ENCODE results near the gene CDH5. TPM values are rescaled to one million over a fixed set of nuclear protein-coding genes. Genes with fewer than 3 reads are reported as not detected.

The CDH5 gene
- total RNA-seq, 6 experiments from 2014 or later: 9.0 to 25.7 (median 15.4) TPM

GRCh38 chr16:66437391-66437945 is 71.0 kb downstream of the CDH5 start:
- Histone ChIP-seq H3K9me3 (no peaks in the 10 kb centered on the region), H3K4me1 (no peaks in the 10 kb centered on the region), H3K36me3 (no peaks in the 10 kb centered on the region), H3K4me3 (no peak overlapping the region), H3K27me3 (no peaks in the 10 kb centered on the region), H3K27ac (no peak overlapping the region)
- DNase-seq (no peak), ATAC-seq (no peak)
- intact Hi-C loops (cut with DNase I): no loop called here
- no peak for TF ChIP-seq CTCF (IDR thresholded peaks at IDR 0.05)
- no peak for TF ChIP-seq POLR2A (IDR thresholded peaks at IDR 0.05)
- WGBS (ENCODE audit: insufficient coverage, low coverage, low lambda C conversion rate, missing lambda C conversion rate): 56% methylated on average over 6 of the region's 15 CpGs

GRCh38 chr16:66438536-66438935 is 72.0 kb downstream of the CDH5 start:
- DNase-seq (no peak), ATAC-seq (no peak)
- no peaks in the 10 kb centered on the region for H3K36me3 ChIP-seq
- H3K27me3 ChIP-seq: no peaks in the 10 kb centered on the region
- H3K4me1 ChIP-seq: no peaks in the 10 kb centered on the region
- no peaks in the 10 kb centered on the region for H3K9me3 ChIP-seq
- TF ChIP-seq POLR2A (IDR thresholded peaks at IDR 0.05) (no peak), CTCF (IDR thresholded peaks at IDR 0.05) (no peak)
- intact Hi-C loops (cut with DNase I): no loop called here
- no peak overlapping the region for H3K27ac ChIP-seq
- H3K4me3 ChIP-seq: no peak overlapping the region
- 82% methylated on average over 3 of the region's 8 CpGs for WGBS (ENCODE audit: insufficient coverage, low coverage, low lambda C conversion rate, missing lambda C conversion rate)

GRCh38 chr16:66439051-66439730 is 72.7 kb downstream of the CDH5 start:
- no peaks in the 10 kb centered on the region for H3K4me1 ChIP-seq
- H3K4me3 ChIP-seq: no peak overlapping the region
- no peaks in the 10 kb centered on the region for H3K27me3 ChIP-seq
- TF ChIP-seq POLR2A (IDR thresholded peaks at IDR 0.05) (no peak), CTCF (IDR thresholded peaks at IDR 0.05) (no peak)
- no peaks in the 10 kb centered on the region for H3K36me3 ChIP-seq
- intact Hi-C loops (cut with DNase I): no loop called here
- no peak for DNase-seq
- no peaks in the 10 kb centered on the region for H3K9me3 ChIP-seq
- no peak for ATAC-seq
- 56% methylated on average over 1 of the region's 5 CpGs for WGBS (ENCODE audit: insufficient coverage, low coverage, low lambda C conversion rate, missing lambda C conversion rate)
- H3K27ac ChIP-seq: no peak overlapping the region

GRCh38 chr16:66440271-66440802 is 73.8 kb downstream of the CDH5 start:
- WGBS (ENCODE audit: insufficient coverage, low coverage, low lambda C conversion rate, missing lambda C conversion rate): 63% methylated on average over 8 of the region's 10 CpGs
- H3K27ac ChIP-seq: no peak overlapping the region
- no peaks in the 10 kb centered on the region for H3K36me3 ChIP-seq
- no peaks in the 10 kb centered on the region for H3K9me3 ChIP-seq
- ATAC-seq (no peak), DNase-seq (no peak)
- TF ChIP-seq CTCF (IDR thresholded peaks at IDR 0.05) (no peak), POLR2A (IDR thresholded peaks at IDR 0.05) (no peak)
- no peaks in the 10 kb centered on the region for H3K27me3 ChIP-seq
- H3K4me3 ChIP-seq: no peak overlapping the region
- intact Hi-C loops (cut with DNase I): no loop called here
- H3K4me1 ChIP-seq: no peaks in the 10 kb centered on the region
